GM23338 (cell line): ENCODE data around the gene LAMC2. TPM values are rescaled to one million over a fixed set of nuclear protein-coding genes. Genes with fewer than 3 reads are reported as not detected.

Source experiments
- polyA plus RNA-seq: library from polyadenylated mRNA; unstranded; fragments of >200 nt; fragmentation: Nextera tagmentation; extraction: Ambion mirVana; gene quantifications from 2 replicates; pipeline ENCODE4 v1.2.1, GENCODE V29; 2016
- total RNA-seq: library from RNA; depleted of rRNA; stranded (reverse); fragments of >200 nt; shearing (Covaris generic); gene quantifications from 2 replicates; pipeline ENCODE4 v1.2.3, GENCODE V29; 2014; rRNA removed

The LAMC2 gene
- total and polyA plus RNA-seq, 2 experiments from 2014 or later: 4.3 to 19.5 TPM

Other genes with a start within 250 kb of the LAMC2 start
- gene SHCBP1L, start 233.1 kb upstream of the LAMC2 start, total RNA-seq: not detected in 2 replicates
- not detected in 2 replicates for gene SHCBP1L, start 233.1 kb upstream of the LAMC2 start, polyA plus RNA-seq
- gene LAMC1, start 162.8 kb upstream of the LAMC2 start, total RNA-seq: 111 and 116 TPM in 2 replicates
- 18.4 and 20.5 TPM in 2 replicates for gene LAMC1, start 162.8 kb upstream of the LAMC2 start, polyA plus RNA-seq
- gene NMNAT2, start 232.1 kb downstream of the LAMC2 start, total RNA-seq: 8.5 and 10.0 TPM in 2 replicates
- 3.6 and 3.8 TPM in 2 replicates for gene NMNAT2, start 232.1 kb downstream of the LAMC2 start, polyA plus RNA-seq